Skin of body (tissue), 2 donors: ENCODE data around the gene CACNA2D1. TPM values are rescaled to one million over a fixed set of nuclear protein-coding genes. Genes with fewer than 3 reads are reported as not detected.
"Not testable (repeated sequence)": the region's sequence is repeated elsewhere in the genome, so short reads cannot be mapped to it uniquely, and the experiment has no call there.

ENCODE experiments used
- DNase-seq: peaks from one replicate; lab custom pipeline; 2025; lab: John Stamatoyannopoulos, UW
- total RNA-seq: library from RNA; depleted of rRNA; stranded (reverse); fragments of >200 nt; gene quantifications from one replicate; pipeline ENCODE4 v1.2.3, GENCODE V29; 2014

The CACNA2D1 gene
- total RNA-seq, 1 donor from 2014 or later = 54.4 TPM

DNA sequence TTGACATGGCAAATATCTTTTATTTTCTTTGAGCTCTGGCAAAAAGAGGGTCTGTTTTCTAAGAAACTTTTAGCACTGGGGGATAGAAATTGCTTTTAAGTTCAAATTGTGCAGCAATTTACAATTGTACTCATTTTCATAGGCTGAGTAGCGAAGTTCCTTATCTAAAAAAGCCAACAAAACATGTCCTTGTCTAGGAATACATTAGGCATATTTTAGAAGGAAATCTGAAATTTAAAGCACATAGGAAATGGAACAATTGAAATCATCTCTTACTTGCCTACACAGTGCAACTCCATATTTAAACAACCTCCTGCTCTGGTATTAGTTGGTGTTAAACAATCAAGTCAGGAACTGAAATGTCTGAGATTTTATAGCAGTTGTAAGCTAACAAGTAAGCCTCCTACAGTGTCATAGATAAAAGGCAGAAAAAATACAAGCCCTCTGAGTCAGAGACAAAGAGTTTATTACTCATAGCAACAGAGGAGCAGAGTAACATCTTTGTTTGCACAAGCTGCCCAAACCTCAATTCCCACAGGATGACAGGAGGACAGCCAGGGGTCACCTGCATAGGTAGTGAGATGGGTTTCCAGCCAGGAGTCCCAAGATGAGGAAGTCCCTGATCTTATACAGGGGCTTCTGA, 393.6 kb downstream of the CACNA2D1 start:
- DNase-seq = no peak

DNA sequence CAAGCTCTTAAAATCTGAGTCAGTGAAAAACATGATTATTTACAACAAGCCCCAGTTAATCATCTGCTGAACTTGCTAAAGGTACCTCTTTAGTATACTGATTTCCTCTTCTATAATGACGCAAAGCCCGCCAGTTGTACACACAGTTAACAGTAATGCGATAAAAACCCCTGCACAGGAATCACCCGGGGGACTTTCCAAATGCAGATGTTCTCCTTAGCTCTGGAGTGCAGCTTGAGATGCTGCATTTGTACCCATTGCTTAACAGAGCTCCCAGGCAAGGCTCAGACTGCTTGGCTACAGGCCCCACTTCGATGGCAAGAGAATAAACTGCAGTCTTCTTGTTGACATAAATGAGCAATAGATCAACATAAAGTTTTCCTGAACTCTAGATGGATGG, 394.1 kb downstream of the CACNA2D1 start:
- no peak for DNase-seq

DNA sequence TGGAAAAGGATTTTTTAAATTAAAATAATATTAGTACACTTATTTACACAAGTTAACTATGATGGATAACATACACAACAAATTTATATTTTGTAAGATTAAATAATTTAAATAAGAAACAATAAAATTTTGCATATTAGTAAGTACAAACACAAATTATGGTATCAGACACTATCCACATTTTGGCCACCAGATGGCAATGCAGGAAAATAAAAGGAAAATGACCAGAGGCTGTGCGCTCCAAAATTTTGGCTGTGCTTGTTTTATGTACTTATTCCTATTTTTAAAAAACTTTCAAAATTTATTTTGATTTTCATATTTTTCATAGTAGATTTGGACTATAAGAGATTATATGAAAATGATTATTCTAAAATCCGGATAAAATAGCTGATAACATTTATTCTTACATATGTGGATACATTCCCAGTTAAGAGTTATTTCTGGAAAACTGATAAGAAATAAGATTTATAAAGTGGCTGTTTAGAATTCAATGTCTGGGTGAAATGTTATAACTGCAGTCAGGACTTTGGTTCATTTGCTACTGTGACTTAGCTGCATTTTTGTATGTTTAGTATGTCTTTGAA, 399.0 kb downstream of the CACNA2D1 start:
- peak; percentile 48 for DNase-seq

DNA sequence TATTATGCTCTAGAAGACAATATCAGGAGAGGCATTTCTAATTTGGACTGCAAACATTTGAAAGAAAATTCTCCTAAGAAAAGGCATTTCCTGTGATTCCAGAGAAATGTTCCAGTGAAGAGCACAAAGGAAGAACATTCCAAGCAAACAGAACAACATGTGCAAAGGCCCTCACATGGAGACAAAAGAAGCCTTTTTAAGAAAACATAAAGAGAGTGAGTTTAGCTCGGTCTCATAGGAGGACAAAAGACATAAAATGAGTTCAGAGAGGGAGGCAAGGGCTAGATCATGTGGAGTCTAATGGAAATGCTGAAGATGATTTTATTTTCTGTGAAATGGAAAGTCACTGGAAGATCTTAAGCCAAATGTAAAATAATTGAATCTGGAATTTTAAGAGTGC, 404.0 kb downstream of the CACNA2D1 start:
- no peak for DNase-seq

DNA sequence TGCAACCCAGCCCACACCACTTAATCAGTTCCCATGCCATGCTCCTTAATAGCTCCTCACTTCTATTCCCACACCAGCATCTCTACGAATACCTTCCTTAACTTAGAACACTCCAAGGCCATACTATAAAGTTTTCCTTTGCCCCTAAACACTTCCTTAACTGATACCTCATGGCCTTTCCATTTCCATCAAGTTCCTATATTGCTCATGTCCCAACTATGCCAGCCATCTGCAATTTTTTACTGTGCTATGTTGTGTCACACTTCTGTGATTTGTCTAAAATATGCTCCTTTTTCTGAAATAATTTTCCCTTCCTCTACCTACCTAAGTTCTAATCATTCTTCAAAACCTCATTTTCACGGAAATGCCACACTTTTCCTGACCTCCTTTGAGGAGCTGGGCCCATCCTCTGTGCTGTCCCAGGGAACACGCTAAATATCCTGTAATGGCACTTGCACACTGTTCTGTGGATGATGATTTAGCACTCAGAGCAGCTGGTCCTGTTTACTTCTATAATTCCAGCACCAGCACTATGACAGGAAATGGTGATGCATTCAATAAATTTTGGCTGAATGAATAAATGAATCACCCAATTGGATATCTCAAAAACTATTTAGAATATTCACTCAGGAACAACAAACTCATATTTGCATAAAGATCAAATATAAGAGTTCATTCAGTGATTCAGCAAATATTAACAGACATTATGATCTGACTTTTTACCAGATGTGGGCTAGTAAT, 407.3 kb downstream of the CACNA2D1 start:
- no peak for DNase-seq

DNA sequence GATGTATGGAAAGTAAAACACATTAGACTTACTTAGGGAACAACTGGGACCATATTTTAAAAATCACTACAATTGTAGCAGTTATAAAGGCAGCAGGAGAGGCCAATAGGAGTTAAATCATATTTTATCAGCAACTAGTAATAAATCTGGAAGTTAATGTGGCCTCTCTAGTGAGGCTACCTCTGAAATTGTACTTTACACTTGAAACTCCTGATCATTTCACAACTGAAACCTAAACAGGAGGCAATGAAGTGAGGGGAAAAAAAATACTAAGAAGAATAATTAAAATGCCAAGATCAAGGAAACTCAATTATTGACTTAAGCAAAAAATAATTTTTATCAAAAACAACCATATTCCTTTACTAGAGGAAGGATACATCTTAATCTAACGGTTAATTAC, 408.1 kb downstream of the CACNA2D1 start:
- DNase-seq = no peak

DNA sequence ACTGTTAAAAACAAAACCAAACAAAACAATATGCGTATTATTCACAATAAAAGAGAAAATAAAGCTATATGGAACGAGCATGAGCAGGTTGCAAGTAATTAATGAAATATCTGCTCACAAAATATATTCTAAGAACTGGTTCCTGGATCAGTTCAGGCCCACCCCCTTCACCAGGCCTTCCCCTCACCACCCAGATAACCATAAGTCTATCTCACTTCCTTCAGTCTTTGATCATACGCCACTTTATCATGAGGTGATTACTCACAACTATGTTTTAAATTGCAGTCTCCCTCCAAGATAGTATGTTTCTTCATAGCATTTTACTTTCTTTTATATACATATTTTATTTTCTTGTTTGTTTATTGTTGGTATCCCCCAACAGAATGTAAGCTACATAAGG, 410.7 kb downstream of the CACNA2D1 start:
- DNase-seq = no peak

DNA sequence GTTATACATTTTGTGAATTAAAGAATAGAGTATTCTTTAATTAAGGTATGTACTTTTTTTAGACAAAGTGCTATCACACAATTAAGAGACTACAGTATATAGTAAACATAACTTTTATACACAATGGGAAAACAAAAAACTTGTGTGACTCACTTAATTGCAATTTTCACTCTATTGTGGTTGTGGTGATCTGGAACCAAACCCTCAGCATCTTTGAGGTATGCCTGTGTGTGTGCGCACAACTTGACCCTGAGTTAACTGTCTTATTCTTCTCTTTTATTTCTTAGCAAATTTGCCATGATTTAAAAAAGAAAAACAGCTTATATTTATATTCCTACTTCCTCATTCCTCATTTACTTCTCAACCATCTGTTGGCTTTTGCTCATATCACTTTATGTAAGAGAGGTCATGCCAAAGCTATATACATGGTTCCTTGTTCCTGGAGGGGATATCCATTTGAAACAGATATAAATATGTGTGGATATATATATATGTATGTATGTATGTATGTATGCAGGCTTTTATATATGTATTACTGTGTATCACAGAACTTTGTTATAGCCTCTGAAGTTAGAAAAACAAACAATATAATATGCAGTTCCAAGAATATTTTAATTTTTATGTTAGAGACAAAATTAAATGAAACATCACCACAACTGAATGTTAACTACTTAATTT, 414.2 kb downstream of the CACNA2D1 start:
- DNase-seq = no peak

DNA sequence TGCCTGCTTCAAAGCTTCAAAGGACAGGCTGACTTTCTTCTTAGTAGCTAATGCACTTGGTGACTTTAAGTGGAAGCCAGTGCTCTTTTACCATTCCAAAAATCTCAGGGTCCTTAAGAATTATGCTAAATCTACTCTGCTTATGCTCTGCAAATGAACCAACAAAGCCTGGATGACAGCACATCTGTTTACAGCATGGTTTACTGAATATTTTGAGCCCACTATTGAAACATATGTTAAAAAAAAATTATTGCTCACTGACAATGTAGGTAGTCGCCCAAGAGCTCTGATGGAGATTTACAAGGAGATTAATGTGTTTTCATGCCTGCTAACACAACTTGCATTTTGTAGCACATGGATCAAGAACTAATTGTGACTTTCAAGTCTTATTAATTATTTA, 415.5 kb downstream of the CACNA2D1 start:
- DNase-seq = no peak

DNA sequence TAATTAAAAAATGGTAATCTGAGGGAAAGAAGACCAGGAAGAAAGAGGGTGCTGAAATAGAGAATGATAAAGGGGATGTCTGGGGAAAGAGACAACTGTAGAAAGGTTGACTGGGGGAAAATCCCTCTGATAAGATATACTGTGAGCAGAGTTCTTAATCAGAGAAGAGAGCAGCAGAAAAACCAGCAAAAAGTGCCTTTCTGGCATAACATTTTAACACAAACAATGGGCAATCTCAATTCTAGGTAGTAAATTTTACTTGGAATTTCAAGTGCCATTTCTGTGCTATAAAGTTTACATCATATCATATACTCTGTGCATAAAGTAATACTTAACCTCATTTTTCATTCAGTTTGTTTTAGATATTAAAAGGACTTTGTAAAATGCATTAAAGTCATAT, 421.9 kb downstream of the CACNA2D1 start:
- DNase-seq = no peak

DNA sequence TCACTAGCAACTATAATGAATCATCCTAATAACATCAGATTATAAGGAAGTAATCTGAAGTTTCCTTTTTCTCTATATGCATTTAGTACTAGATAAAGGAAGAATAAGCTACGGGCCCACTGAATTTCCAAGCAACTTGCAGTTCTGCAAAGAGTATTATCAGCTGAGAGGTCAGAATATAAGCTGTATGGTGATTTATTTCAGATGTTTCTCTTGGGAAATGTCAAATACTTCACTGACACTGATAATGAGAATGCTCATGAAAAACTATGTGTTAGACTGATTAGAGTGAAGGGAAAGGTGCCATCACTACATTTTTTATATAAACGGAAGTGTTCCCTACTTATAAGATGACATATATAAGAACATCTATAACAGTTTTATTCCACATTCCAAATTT, 422.5 kb downstream of the CACNA2D1 start:
- no peak for DNase-seq

DNA sequence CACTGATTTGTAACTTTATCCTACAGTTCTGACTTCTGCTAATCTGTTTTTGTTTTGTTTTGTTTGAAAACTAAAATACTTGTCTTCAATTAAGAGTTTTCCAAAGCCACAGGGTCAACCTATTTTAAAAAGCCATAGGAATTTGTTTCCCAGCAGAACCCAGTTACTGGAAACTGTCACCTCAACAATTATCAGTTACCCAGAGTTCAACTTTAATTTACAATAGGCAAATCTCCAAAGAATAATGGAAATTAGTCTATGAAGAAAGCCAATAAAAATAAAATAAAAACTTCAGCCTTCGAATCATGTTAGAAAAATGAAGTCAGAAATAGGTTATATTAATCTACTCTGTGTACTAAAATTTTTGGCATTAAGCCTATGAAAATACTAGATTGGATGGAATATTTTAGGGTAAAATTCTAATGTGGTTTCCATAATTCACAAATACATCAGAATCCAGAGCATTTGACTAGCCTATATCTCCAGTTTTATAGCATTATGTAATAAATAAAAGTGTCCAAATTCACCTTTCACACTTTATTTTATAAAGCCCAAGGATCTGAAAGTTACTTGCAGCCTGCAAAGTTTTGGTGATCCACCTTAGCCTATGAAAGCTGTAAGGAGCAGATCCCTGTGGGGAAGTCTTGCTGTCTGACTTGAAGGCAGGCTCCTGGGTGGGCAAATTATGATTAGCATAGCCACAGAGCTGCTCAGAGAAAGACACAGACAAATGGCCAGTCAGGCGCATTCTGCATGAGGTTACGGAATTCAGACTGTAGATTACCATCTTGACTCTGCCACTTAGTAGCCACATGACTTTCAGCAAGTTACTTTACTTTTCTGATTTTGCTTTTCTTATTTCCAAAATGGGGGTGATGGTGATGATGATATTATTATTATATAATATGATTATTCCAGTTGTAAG, 423.8 kb downstream of the CACNA2D1 start:
- no peak for DNase-seq

DNA sequence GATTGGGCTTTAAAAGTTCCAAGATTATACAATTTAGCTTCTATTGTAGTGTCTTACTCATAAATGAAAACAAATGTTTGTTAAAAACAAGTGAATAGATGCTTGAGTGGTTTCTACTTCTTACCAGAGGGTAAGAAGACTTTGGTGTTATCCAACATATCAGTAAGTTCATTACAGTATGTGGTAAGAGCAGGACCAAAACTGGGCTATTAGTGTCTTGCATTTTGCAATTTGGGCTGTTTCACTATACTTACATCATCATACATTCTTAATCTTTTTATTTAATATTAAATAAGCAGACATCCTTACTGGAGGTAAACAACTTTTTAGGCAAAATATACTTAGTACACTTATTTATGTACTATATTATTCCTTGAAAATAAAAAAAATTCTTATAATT, 425.4 kb downstream of the CACNA2D1 start:
- DNase-seq = no peak

DNA sequence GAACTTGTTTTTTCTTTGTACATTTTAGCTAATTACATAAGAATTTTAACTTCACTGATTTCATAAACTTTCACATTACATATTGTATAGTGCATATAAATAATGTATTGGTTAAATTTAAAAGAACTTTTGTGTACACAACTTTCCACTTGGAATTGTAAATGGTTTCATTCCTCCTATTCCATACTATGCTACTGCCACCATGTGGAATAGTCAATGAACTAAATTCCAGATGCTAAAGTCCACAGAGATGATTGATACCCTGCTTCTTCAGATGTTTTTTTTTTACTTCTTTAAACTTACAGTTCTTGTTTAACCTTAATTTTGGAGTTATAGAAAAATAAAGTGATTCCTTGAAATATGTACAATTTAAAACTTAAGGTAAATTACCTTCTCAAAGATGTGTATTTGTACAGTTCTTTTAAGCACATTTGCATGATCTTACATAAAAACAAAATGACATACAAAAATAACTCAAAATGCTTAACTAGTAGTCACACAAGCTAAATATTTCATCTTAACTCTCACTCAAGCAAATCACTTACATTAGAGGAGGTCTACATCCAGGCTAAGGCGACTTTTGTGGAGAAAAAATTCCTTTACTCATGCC, 426.1 kb downstream of the CACNA2D1 start:
- peak; percentile 18 for DNase-seq

DNA sequence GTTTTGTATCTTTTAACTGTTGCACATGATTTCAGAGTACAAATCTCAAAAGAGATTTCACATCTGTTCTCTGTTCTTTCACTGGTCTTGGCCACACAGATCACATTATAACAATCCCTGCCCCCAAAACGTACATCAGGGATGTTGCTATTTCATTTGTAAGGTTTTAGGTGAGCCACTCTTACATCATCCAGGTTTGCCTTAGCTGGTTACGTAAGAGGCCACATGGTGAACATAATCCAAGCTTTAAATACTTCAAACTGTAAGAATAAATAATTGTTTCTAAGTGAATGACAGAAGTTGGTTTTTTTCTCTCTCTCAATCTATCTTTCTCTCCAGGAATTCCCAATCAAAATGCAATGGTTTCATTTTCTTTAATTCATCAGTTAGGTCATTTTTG, 427.8 kb downstream of the CACNA2D1 start:
- no peak for DNase-seq

DNA sequence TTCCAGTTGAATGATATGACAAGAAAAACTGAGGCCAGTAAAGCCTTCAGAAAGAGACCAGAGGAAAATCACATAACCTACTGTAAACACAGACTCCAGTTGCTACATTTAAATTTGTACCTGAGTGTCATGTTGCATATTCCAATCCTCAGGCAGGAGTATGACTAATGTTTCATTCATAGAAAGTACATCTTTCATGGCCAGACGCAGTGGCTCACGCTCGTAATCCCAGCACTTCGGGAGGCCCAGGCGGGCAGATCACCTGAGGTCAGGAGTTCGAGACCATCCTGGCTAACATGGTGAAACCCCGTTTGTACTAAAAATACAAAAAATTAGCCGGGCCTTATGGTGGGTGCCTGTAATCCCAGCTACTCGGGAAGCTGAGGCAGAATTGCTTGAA, 429.0 kb downstream of the CACNA2D1 start:
- not testable (repeated sequence) for DNase-seq

DNA sequence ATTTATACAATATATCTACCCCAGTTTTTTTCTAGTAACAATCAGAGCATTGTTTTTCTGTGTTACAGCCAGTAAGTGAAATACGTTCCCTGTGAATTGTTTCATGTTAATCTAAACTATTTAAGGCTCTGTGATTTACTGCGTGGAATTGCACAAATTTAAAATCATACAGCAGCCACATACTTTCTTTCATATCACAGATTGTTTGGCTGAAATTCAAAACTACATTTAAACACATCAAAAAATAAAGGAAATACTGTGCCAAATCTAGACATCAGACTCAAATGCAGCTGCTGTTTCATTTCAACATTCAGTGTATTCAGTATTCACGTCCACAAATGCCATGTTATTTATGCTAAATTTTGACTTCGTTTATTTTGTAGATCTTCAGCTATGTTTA, 431.1 kb downstream of the CACNA2D1 start:
- DNase-seq = no peak

DNA sequence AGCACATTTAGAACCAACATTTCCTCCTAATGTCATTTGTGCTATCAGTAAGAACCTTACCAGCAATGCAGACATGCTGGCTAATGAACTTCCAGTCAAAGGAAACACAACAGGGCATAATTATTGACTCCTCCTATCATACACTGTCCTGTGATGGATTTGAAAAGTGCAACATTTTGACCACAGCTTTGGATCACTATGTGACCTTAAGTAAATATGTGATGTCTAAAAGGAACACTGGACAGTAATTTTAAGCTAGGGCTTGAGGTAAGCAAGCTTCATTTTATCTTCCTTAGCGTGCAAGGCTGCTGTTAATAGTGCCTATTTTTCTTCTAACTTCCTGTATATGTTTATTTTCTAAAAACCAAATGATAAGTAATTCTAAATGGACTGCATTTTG, 433.2 kb downstream of the CACNA2D1 start:
- DNase-seq = no peak

DNA sequence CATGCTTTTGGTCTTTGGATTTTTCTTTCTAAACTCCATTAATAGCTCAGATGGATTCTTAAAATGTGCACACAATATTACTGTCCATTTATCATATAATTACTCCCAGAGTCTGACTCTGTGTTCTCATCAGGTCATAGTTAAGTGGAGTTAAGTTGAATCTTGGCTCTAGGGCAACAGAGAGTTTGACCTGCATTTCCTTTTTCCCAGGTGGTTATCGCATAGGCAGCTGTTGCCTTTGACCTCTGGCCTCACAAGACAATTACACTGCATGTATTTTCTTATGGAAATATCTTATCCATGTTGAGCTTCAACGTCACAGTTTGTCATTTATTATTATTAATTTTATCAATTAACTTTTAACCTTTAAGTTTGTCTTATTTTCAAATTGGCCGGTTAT, 436.3 kb downstream of the CACNA2D1 start:
- DNase-seq = no peak

DNA sequence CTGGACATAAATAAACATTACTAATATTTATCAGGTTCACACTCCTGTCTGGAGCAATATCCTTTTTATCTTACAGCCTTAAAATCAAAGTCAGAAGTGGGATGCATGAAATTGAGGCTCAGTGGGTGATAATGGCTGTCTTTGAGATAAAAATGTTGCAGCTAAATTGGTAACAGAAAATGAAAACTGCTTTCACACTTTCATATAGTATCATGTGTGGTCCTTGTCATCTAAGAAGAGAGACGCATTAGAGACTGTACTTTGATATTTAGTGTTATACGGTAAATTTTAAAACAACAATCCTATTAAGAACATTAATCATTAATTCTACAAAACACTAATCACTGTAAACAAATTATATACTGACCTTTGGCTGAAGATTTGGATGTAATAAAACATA, 438.5 kb downstream of the CACNA2D1 start:
- DNase-seq = no peak

DNA sequence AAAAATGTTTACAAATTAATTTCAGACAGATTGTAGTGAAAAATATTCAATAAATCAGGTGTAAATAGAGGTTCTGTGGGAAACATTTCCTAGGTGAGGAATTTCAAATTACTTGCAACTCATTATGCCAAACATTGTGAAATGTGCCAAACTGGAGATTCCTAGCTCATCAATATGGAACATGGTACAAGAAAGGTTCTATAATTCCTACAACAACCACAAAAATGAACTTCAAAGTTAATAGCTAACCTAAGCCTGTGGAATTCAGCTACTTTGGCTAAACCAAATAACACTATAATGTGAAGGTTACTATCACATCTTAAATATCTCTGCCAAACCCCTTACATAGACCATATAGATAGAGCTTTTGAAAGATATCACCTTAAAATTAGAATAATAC, 450.4 kb downstream of the CACNA2D1 start:
- no peak for DNase-seq
